Upper lobe of left lung (tissue), 6 donors: ENCODE data around the gene KRTAP10-2. TPM values are rescaled to one million over a fixed set of nuclear protein-coding genes. Genes with fewer than 3 reads are reported as not detected.

Experiments
- ATAC-seq, 2 donors: fragments of 200-7000 bp; cut with Tn5 transposase; one replicate each; pipeline ENCODE4 v1.9.1; 2022; ENCODE audit warnings: mild to moderate bottlenecking in 2 of 2, moderate library complexity in 2 of 2; ENCODE audit not compliant: low FRiP score in 2 of 2
- DNase-seq, 2 donors: peaks; one replicate each; pipeline ENCODE4 v3.0.0-alpha.2; 2019 to 2020
- H3K27ac ChIP-seq, 4 donors: fragments of 200-600 bp; sonication (generic); one replicate each; pipeline ENCODE4 v1.5.1; 2016 to 2019
- H3K27me3 ChIP-seq, 4 donors: fragments of 200-600 bp; sonication (generic); one replicate each; pipeline ENCODE4 v1.5.1; 2017 to 2019
- H3K36me3 ChIP-seq, 4 donors: fragments of 200-600 bp; sonication (generic); one replicate each; pipeline ENCODE4 v1.5.1; 2016 to 2019
- H3K4me1 ChIP-seq, 4 donors: fragments of 200-600 bp; sonication (generic); one replicate each; pipeline ENCODE4 v1.5.1; 2018 to 2019
- H3K4me3 ChIP-seq, 4 donors: fragments of 200-600 bp; sonication (generic); one replicate each; pipeline ENCODE4 v1.5.1; 2017 to 2019; ENCODE audit warnings: mild to moderate bottlenecking in 2 of 4, moderate library complexity in 1 of 4
- H3K9me3 ChIP-seq, 4 donors: fragments of 200-600 bp; sonication (generic); one replicate each; pipeline ENCODE4 v1.5.1; 2018 to 2019
- EP300 ChIP-seq, 4 donors: sonication (generic); formaldehyde crosslinking; IDR thresholded peaks; one replicate each; pipeline ENCODE4 v1.5.1; 2017; ENCODE audit warnings: antibody characterized with exemption in 4 of 4, control low read depth in 2 of 4
- POLR2A ChIP-seq, 4 donors: fragments of 450-650 bp; IDR thresholded peaks; one replicate each; pipeline ENCODE4 v1.5.1; 2016 to 2017; ENCODE audit warnings: antibody characterized with exemption in 4 of 4, mild to moderate bottlenecking in 2 of 4
- POLR2AphosphoS5 ChIP-seq, 2 donors: sonication (generic); formaldehyde crosslinking; IDR thresholded peaks; one replicate each; pipeline ENCODE4 v1.5.1; 2017; ENCODE audit warnings: antibody characterized with exemption in 2 of 2
- WGBS, 2 donors: methylation state at CpG; one replicate each; pipeline ENCODE4 v1.1.5; 2017 to 2018; 5-methylcytosine and 5-hydroxymethylcytosine counted together
- total RNA-seq, 6 donors: library from RNA; depleted of rRNA in 4 of 6; stranded (reverse); fragments of >200 nt in 4 of 6; gene quantifications; one replicate each; pipeline versions ENCODE4 v1.1.0 to v1.2.1, GENCODE V29; 2016 to 2021
- TF ChIP-seq, protein P1 (sequence below), 6 experiments: fragments of 450-650 bp in 4 of 6; fragments of 200-600 bp in 2 of 6; sonication (generic) in 2 of 6; IDR thresholded peaks; one replicate each; pipeline ENCODE4 v1.5.1; 2016 to 2019; ENCODE audit warnings: antibody characterized with exemption in 6 of 6
- donor health status: DM: no; HTN: no; CAD: no; lungs with moderate emphysema.
- donor health status: DM: no; HTN: yes; CAD: no; lungs with severe emphysema.

The KRTAP10-2 gene
- total RNA-seq, 6 donors from 2014 or later, result not detected

GRCh38 chr21:44508711-44509445 is 42.4 kb downstream of the KRTAP10-2 start:
- no peak for ATAC-seq
- Histone ChIP-seq H3K27me3 (no peaks in the 10 kb centered on the region), H3K4me1 (peaks cover 0 to 12% (median 10%) of the 10 kb centered on the region in 4 donors), H3K9me3 (no peaks in the 10 kb centered on the region), H3K4me3 (no peak overlapping the region), H3K36me3 (no peaks in the 10 kb centered on the region), H3K27ac (no peak overlapping the region)
- WGBS, 2 donors, result 79 to 88% methylated on average over 19 to 30 of the region's 30 CpGs
- TF ChIP-seq EP300 (IDR thresholded peaks at IDR 0.05) (no peak), POLR2AphosphoS5 (IDR thresholded peaks at IDR 0.05) (no peak), POLR2A (IDR thresholded peaks at IDR 0.05) (no peak)
- TF ChIP-seq, protein P1, sequence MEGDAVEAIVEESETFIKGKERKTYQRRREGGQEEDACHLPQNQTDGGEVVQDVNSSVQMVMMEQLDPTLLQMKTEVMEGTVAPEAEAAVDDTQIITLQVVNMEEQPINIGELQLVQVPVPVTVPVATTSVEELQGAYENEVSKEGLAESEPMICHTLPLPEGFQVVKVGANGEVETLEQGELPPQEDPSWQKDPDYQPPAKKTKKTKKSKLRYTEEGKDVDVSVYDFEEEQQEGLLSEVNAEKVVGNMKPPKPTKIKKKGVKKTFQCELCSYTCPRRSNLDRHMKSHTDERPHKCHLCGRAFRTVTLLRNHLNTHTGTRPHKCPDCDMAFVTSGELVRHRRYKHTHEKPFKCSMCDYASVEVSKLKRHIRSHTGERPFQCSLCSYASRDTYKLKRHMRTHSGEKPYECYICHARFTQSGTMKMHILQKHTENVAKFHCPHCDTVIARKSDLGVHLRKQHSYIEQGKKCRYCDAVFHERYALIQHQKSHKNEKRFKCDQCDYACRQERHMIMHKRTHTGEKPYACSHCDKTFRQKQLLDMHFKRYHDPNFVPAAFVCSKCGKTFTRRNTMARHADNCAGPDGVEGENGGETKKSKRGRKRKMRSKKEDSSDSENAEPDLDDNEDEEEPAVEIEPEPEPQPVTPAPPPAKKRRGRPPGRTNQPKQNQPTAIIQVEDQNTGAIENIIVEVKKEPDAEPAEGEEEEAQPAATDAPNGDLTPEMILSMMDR (IDR thresholded peaks at IDR 0.05), result no peak
- no peak for DNase-seq

GRCh38 chr21:44508426-44508710 is 42.9 kb downstream of the KRTAP10-2 start:
- 79 to 92% methylated on average over 8 to 9 of the region's 9 CpGs for WGBS, 2 donors
- Histone ChIP-seq H3K4me3 (no peak overlapping the region), H3K27me3 (no peaks in the 10 kb centered on the region), H3K36me3 (no peaks in the 10 kb centered on the region), H3K9me3 (no peaks in the 10 kb centered on the region), H3K4me1 (peaks cover 0 to 12% (median 10%) of the 10 kb centered on the region in 4 donors), H3K27ac (no peak overlapping the region)
- TF ChIP-seq, protein P1 (IDR thresholded peaks at IDR 0.05), result no peak
- no peak for TF ChIP-seq POLR2AphosphoS5 (IDR thresholded peaks at IDR 0.05)
- TF ChIP-seq POLR2A (IDR thresholded peaks at IDR 0.05), result no peak
- TF ChIP-seq EP300 (IDR thresholded peaks at IDR 0.05), result no peak
- no peak for ATAC-seq
- no peak for DNase-seq

DNA sequence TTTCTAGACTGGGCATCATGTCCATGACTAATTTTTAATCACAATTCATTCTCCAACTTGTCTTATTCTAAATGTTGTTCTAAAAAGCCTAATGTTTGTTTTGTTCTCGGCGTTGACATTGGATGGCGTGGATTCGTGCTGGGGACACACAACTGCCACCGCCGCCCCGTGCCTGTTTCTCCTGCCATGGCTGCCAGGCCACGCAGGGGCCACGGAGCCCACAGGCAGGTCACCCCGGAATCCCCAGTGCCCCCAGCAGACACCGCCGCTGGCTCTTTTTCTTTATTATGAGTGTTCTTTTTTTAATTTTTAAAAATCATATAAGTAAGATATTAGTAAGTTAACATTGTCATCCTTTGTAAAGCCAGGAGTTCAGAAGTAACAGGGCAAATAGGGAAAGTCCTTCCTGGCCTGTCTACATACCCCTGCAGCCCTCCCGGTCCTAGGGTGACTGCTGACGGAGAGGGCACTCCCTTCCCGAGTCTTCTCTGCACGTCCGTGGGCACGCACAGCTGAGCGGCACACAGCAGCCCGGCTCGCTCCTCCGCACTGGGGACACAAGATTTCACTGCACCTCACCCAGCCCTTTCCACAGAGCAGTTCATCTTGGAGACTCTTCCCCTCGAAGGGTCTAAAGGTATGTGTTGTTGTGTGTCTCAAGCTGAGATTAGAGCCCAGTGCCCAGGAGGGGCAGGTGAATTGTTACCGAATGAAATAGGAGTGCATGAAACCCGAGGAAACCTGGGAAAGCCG is 43.5 kb downstream of the KRTAP10-2 start:
- no peaks in the 10 kb centered on the region for H3K36me3 ChIP-seq
- H3K27ac ChIP-seq, result no peak overlapping the region
- DNase-seq, result no peak
- TF ChIP-seq POLR2A (IDR thresholded peaks at IDR 0.05) (no peak), POLR2AphosphoS5 (IDR thresholded peaks at IDR 0.05) (no peak), EP300 (IDR thresholded peaks at IDR 0.05) (no peak)
- TF ChIP-seq, protein P1 (IDR thresholded peaks at IDR 0.05), result no peak
- H3K27me3 ChIP-seq, result no peaks in the 10 kb centered on the region
- WGBS, 2 donors, result 88 to 92% methylated on average over 25 to 26 of the region's 26 CpGs
- no peak overlapping the region for H3K4me3 ChIP-seq
- no peaks in the 10 kb centered on the region for H3K9me3 ChIP-seq
- peaks cover 0 to 12% (median 10%) of the 10 kb centered on the region in 4 donors for H3K4me1 ChIP-seq
- no peak for ATAC-seq

GRCh38 chr21:44506279-44507255 is 44.7 kb downstream of the KRTAP10-2 start:
- DNase-seq, result peak in 1 of 2 donors; percentile 83
- no peak for TF ChIP-seq POLR2AphosphoS5 (IDR thresholded peaks at IDR 0.05)
- TF ChIP-seq POLR2A (IDR thresholded peaks at IDR 0.05), result no peak
- TF ChIP-seq, protein P1 (IDR thresholded peaks at IDR 0.05), result no peak
- no peak for TF ChIP-seq EP300 (IDR thresholded peaks at IDR 0.05)
- no peaks in the 10 kb centered on the region for H3K9me3 ChIP-seq
- H3K27ac ChIP-seq, result no peak overlapping the region
- H3K36me3 ChIP-seq, result no peaks in the 10 kb centered on the region
- peaks cover 0 to 12% (median 10%) of the 10 kb centered on the region in 4 donors for H3K4me1 ChIP-seq
- ATAC-seq, result no peak
- no peaks in the 10 kb centered on the region for H3K27me3 ChIP-seq
- H3K4me3 ChIP-seq, result no peak overlapping the region
- 77 to 79% methylated on average over 39 to 43 of the region's 44 CpGs for WGBS, 2 donors
